MV-4-11 (cell line): ENCODE results near the gene DMBX1.

Experiments used
- DNase-seq: peaks from one replicate; lab custom pipeline; 2025; lab: John Stamatoyannopoulos, UW

DMBX1 gene

GRCh38 chr1:46525253-46525983 lies 35.8 kb downstream of the DMBX1 start:
- peak; percentile 24 for DNase-seq

- no peak for DNase-seq
These were observed 36.5 kb downstream of the DMBX1 start for GRCh38 chr1:46526013-46526690.

- no peak for DNase-seq
These were observed 37.2 kb downstream of the DMBX1 start for GRCh38 chr1:46526691-46527291.

GRCh38 chr1:46527474-46528296 lies 38.0 kb downstream of the DMBX1 start:
- peak; percentile 76 for DNase-seq

DNA sequence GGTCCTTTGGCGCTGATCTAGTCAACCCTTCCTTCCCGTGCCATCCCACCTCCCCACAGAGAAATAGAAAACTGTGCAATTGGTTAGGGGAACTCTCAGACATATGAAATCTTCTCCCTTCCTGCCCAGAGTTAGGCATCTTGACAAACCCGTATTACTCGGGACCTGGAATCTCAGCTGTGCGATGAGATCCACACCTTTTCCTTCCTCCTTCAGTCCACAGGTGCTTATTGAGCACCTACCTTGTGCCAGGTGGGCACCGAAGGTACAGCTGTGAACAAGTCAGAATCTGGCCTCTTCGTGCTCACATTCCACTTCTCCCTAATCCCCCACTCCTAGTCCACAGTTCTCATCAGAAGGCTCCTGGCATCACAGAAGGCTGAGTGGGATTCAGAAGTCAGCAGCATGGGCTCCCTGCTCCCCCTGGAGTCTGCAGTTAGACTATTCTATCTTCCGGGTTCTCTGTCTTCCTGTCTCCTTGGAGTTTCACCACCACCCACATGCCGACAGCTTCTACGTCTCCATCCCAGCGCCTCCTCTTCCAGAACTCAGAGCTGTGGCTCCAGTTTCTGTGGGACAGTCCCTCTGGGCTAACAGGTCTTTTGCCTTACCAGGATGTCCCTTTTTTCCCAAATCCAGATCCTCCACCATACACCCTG lies 38.8 kb downstream of the DMBX1 start:
- DNase-seq, result peak; percentile 8

DNA sequence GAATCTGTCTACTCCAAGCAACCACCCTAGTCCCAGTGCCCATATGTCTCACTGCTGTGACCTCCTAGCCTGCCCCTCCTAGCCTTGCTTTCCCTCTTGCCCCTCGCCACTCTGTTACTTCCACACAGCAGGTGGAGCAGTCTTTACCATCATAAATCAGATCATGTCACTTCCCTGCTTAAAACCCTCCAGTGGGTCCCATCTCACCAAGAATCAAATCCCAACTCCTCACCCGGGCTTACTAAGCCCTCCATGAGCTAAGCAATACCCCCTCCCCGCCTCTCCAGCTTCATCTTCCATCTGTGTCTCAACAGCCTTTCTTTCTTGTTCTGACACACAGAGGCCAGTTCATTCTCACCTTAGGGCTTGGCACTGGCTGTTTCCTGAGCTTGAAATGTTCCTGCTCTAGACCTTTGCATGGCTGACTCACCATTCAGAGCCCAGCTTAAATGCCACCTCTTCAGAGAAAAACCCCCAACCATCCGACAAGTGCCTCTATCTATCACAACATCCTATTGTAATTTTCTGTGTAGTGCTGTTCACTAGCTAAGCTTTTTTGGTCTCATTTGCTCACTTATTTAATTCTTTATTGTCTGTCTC lies 39.5 kb downstream of the DMBX1 start:
- DNase-seq, result no peak

DNA sequence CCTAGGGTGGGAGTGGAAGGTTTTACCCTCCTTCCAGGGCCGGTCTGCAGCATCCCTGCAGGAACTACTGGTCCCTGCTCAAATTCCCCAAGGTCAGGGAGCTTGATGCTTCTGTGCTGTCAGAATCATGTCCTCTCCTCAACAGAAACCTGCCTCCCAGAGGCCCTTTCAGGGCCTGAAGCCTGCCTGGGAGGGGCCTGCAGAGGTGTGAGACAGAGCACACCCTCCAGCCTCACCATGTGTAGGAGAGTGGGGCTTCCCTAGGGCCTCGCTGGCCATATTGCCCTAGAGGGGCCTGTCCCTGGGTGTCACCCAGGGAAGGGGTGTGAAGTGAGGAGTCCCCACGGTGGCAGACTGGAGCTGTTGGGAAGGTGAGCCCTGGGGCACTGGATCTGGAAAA lies 40.7 kb downstream of the DMBX1 start:
- DNase-seq, result no peak

- DNase-seq, result no peak
These were observed 41.3 kb downstream of the DMBX1 start for GRCh38 chr1:46530791-46531409.

- no peak for DNase-seq
These were observed 42.5 kb downstream of the DMBX1 start for GRCh38 chr1:46532095-46532494.

- DNase-seq, result peak; percentile 21
These were observed 43.0 kb downstream of the DMBX1 start for GRCh38 chr1:46532498-46533178.

DNA sequence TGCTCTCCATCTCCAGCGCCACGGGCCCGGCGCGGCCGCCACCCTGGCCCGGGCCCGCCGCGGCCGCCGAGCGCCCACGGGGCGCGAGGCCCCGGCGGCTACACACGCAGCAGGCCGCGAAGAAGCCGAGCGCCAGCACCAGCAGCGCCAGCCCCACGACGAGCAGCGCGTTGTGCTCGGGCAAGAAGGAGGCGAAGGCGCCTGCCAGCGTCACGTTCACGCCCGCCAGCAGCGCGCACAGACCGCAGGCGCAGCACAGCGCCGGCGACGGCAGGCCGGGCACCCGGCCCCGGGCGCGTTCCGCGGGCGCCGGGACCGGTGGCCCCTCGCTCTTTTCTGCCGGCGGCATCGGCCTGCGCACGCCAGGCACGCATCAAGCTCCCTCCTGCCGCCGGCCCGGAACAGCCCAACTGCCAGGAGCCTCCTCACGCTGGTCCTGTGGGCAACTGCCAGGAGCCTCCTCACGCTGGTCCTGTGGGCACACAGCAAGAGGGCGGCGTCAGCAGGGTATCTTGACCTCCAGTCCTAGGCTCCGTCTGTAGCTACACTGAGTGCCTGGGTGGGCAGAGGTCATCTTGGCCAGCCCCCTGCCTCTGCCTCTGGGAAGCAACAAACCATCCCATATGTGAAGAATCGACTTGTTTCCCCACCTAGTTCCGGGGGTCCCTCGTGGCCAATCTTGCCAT lies 43.7 kb downstream of the DMBX1 start:
- DNase-seq, result no peak

DNA sequence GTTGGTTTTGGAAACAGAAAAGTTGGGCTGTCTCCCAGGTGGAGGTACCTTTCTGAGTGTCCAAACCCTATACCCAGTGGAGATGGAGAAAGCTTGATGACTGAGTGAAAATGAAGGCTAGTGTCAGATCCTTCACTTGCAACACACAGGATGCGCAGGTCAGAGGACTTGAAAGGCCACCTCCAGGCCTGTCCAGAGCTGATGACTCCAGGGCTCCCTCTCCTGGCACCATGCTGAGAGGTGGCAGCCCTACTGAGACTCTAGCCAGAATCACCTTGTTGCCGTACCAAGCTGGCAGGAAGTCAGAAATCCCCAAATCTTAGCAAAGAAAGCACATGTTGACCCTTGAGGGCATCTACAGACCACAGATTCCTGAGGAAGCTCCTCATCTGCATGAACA lies 45.4 kb downstream of the DMBX1 start:
- peak; percentile 45 for DNase-seq

GRCh38 chr1:46536527-46536926 lies 46.9 kb downstream of the DMBX1 start:
- DNase-seq, result no peak

DNA sequence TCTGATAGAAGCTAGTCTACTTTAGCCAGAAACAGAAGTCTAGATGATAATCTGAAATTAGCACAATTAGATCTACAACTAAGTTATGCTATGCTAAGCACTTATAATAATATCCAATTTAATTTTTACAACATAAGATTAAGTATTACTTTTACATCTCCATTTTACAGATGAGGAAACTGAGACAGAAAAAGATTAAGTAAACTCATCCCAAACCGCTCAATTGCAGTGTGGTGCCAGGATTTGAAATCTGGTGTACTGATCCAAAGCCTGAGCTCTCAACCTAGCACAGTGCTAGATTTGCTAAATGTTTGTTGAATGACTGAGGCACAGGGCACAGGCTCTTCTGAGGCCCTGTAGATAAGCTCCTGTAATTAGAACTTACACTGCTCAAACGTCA lies 48.0 kb downstream of the DMBX1 start:
- no peak for DNase-seq

GRCh38 chr1:46538147-46538546 lies 48.5 kb downstream of the DMBX1 start:
- no peak for DNase-seq
